Neuronal stem cell (in vitro differentiated cells): Measurements from ENCODE around the gene OR51F2.

ENCODE experiments used
- DNase-seq: peaks from one replicate; pipeline ENCODE4 v3.0.0-alpha.2; 2013; ENCODE audit warnings: low spot score
- H2AFZ ChIP-seq: one replicate; pipeline ENCODE4 v1.6.1; 2013; ENCODE audit warnings: mild to moderate bottlenecking, low read length, inconsistent platforms
- H2AK5ac ChIP-seq: 2 replicates; pipeline ENCODE4 v1.6.1; 2013; ENCODE audit warnings: low read depth, mild to moderate bottlenecking, inconsistent platforms, low read length, moderate library complexity, mixed read lengths
- H2BK120ac ChIP-seq: 2 replicates; pipeline ENCODE4 v1.6.1; 2013; ENCODE audit warnings: low read depth, mild to moderate bottlenecking, inconsistent platforms, low read length, moderate library complexity, mixed read lengths
- H2BK12ac ChIP-seq: one replicate; pipeline ENCODE4 v1.6.1; 2013; ENCODE audit warnings: low read length, inconsistent platforms
- H2BK15ac ChIP-seq: 2 replicates; pipeline ENCODE4 v1.6.1; 2013; ENCODE audit warnings: mild to moderate bottlenecking, low read length, inconsistent platforms, mixed read lengths
- H2BK5ac ChIP-seq: one replicate; pipeline ENCODE4 v1.6.1; 2013; ENCODE audit warnings: inconsistent platforms, mild to moderate bottlenecking, low read length, moderate library complexity
- H3K14ac ChIP-seq: one replicate; pipeline ENCODE4 v1.6.1; 2013; ENCODE audit warnings: low read length, inconsistent platforms
- H3K18ac ChIP-seq: 2 replicates; pipeline ENCODE4 v1.6.1; 2013; ENCODE audit warnings: low read length, inconsistent platforms
- H3K23ac ChIP-seq: 2 replicates; pipeline ENCODE4 v1.6.1; 2013; ENCODE audit warnings: low read depth, mild to moderate bottlenecking, mixed read lengths, low read length, inconsistent platforms; ENCODE audit not compliant: poor library complexity
- H3K27ac ChIP-seq: replicated peaks from 3 replicates; pipeline ENCODE4 v1.5.1; 2013; ENCODE audit warnings: low read length, inconsistent platforms
- H3K27me3 ChIP-seq, 3 experiments: 2 replicates each; pipeline ENCODE4 v1.6.1; 2013; ENCODE audit warnings: low read length in 3 of 3, mild to moderate bottlenecking in 2 of 3, inconsistent platforms in 1 of 3, low read depth in 1 of 3, mixed read lengths in 1 of 3, moderate library complexity in 1 of 3; ENCODE audit not compliant: control insufficient read depth in 3 of 3, insufficient read depth in 3 of 3
- H3K36me3 ChIP-seq, 2 donors: replicated peaks in 1 of 2; 2 replicates each; pipeline ENCODE4 v1.6.1; 2013; ENCODE audit warnings: low read length in 2 of 2; ENCODE audit not compliant: control insufficient read depth in 2 of 2, insufficient read depth in 2 of 2
- H3K4ac ChIP-seq: 2 replicates; pipeline ENCODE4 v1.6.1; 2013; ENCODE audit warnings: inconsistent platforms, mild to moderate bottlenecking, low read length, moderate library complexity
- H3K4me1 ChIP-seq, 2 donors: 1 replicate in 1 of 2; 2 replicates in 1 of 2; pipeline ENCODE4 v1.6.1; 2013; ENCODE audit warnings: low read length in 2 of 2, low read depth in 1 of 2; ENCODE audit not compliant: control insufficient read depth in 2 of 2, insufficient read depth in 1 of 2
- H3K4me2 ChIP-seq: one replicate; pipeline ENCODE4 v1.6.1; 2013; ENCODE audit warnings: mild to moderate bottlenecking, low read length, inconsistent platforms; ENCODE audit not compliant: insufficient read depth, poor library complexity, severe bottlenecking
- H3K4me3 ChIP-seq, 2 donors: 2 replicates each; pipeline ENCODE4 v1.5.1; 2013; ENCODE audit warnings: low read length in 2 of 2, mild to moderate bottlenecking in 2 of 2, inconsistent platforms in 1 of 2, moderate library complexity in 1 of 2
- H3K79me1 ChIP-seq: one replicate; pipeline ENCODE4 v1.6.1; 2013; ENCODE audit warnings: low read depth, mild to moderate bottlenecking, inconsistent platforms, low read length, moderate library complexity
- H3K9ac ChIP-seq: one replicate; pipeline ENCODE4 v1.6.1; 2013; ENCODE audit warnings: mild to moderate bottlenecking, low read depth, low read length, inconsistent platforms; ENCODE audit not compliant: poor library complexity
- H3K9me3 ChIP-seq, 2 donors: replicated peaks in 1 of 2; 2 replicates each; pipeline versions ENCODE3 to v1.6.1; 2013; ENCODE audit warnings: low read length in 2 of 2, mild to moderate bottlenecking in 2 of 2, inconsistent platforms in 1 of 2, low read depth in 1 of 2, mixed read lengths in 1 of 2, moderate library complexity in 1 of 2; ENCODE audit not compliant: control insufficient read depth in 2 of 2, insufficient read depth in 1 of 2
- H4K8ac ChIP-seq: one replicate; pipeline ENCODE4 v1.6.1; 2013; ENCODE audit warnings: low read depth, mild to moderate bottlenecking, inconsistent platforms, low read length, moderate library complexity
- H4K91ac ChIP-seq: one replicate; pipeline ENCODE4 v1.6.1; 2013; ENCODE audit warnings: low read length, low read depth, mild to moderate bottlenecking, inconsistent platforms; ENCODE audit not compliant: poor library complexity
- WGBS, 2 donors: extraction: QIAGEN DNeasy Blood & Tissue Kit; methylation state at CpG; one replicate each; pipeline ENCODE4 v1.1.7; 2013; ENCODE audit warnings: missing lambda C conversion rate in 2 of 2, mixed read lengths in 1 of 2; ENCODE audit not compliant: insufficient read length in 2 of 2, insufficient replicate concordance in 1 of 2; ENCODE audit errors: extremely low coverage in 2 of 2; 5-methylcytosine and 5-hydroxymethylcytosine counted together

The OR51F2 gene

DNA sequence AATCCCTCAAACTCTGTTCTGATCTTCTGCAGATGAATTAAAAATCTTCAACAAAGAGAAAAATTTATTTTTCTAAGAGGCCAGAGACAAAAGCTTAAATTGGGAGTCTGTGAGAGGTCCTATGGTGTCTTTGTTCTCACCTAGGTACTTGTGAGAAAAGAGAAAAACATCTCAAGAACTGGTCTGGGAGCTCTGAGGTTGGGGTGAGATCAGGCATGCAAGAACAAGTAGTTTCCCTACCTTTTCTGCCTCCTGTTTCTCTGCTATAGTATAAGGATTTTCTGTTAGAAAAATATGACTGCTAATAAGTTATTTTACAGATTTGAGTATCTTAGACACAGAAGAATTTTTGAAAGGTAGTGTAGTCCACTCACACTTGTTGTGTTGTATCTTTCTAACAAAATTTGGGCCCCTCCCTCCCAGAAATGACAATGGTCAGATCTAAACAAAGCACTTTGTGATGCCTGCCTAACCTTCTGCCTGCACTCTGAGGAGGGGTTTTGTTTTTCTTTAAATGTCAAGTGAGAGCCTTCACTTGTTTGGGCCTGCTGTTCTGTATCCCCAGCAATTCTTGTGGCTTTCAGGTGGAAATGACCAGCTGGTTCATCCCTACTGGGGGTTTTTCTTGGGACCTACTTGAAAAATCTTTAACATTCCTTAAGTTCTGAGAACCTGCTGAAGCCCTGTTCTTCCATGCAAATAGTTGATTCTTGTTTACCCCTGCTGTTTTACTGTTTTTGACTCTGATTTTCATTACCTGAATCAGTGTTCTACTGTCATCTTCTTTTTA lies 41.5 kb downstream of the OR51F2 start:
- no peak overlapping the region for H3K9ac ChIP-seq
- no peak overlapping the region for H4K91ac ChIP-seq
- H2BK120ac ChIP-seq = no peak overlapping the region
- no peak overlapping the region for H4K8ac ChIP-seq
- H2BK5ac ChIP-seq = no peak overlapping the region
- no peaks in the 10 kb centered on the region for H3K36me3 ChIP-seq
- no peak overlapping the region for H3K14ac ChIP-seq
- H3K4me3 ChIP-seq = no peak overlapping the region
- no peak overlapping the region for H2BK15ac ChIP-seq
- H3K18ac ChIP-seq = no peak overlapping the region
- no peaks in the 10 kb centered on the region for H3K27me3 ChIP-seq
- no peak overlapping the region for H2AFZ ChIP-seq
- no peaks in the 10 kb centered on the region for H3K4me1 ChIP-seq
- no peaks in the 10 kb centered on the region for H3K9me3 ChIP-seq
- no peak overlapping the region for H3K27ac ChIP-seq
- no peak overlapping the region for H3K4ac ChIP-seq
- DNase-seq = no peak
- H3K79me1 ChIP-seq = no peaks in the 10 kb centered on the region
- no peak overlapping the region for H2BK12ac ChIP-seq
- no peak overlapping the region for H3K4me2 ChIP-seq
- H3K23ac ChIP-seq = no peak overlapping the region
- no peak overlapping the region for H2AK5ac ChIP-seq

DNA sequence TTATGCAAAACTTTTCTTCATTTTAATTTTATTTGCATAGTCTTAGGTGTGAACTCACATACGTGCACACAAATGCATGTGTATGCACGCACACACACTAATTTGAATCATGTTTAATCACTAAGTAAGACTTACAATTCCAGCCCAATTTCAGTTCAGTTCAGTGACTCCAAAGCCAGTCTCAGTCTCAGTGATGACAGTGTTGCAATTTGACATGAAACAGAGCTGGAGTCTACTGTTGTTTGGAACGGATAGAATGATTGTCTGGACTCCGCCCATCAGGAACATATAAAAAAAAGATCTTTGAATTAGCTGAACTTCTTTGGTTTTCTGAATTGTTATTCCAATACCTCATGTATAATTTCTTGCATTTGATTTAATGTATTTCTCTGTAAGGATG lies 42.8 kb downstream of the OR51F2 start:
- no peak overlapping the region for H2AFZ ChIP-seq
- no peaks in the 10 kb centered on the region for H3K36me3 ChIP-seq
- DNase-seq = no peak
- no peak overlapping the region for H3K4ac ChIP-seq
- WGBS, 2 donors = no CpG with 5 or more reads among the region's 4 CpGs
- H3K9ac ChIP-seq = no peak overlapping the region
- H3K9me3 ChIP-seq = no peaks in the 10 kb centered on the region
- H3K4me2 ChIP-seq = no peak overlapping the region
- no peak overlapping the region for H3K18ac ChIP-seq
- no peak overlapping the region for H4K8ac ChIP-seq
- H2BK120ac ChIP-seq = no peak overlapping the region
- H3K27me3 ChIP-seq = no peaks in the 10 kb centered on the region
- H3K14ac ChIP-seq = no peak overlapping the region
- H2BK12ac ChIP-seq = no peak overlapping the region
- H3K23ac ChIP-seq = no peak overlapping the region
- H3K79me1 ChIP-seq = no peaks in the 10 kb centered on the region
- no peak overlapping the region for H4K91ac ChIP-seq
- H3K4me1 ChIP-seq = no peaks in the 10 kb centered on the region
- no peak overlapping the region for H2BK15ac ChIP-seq
- H2AK5ac ChIP-seq = no peak overlapping the region
- H3K4me3 ChIP-seq = no peak overlapping the region
- H2BK5ac ChIP-seq = no peak overlapping the region
- H3K27ac ChIP-seq = no peak overlapping the region

DNA sequence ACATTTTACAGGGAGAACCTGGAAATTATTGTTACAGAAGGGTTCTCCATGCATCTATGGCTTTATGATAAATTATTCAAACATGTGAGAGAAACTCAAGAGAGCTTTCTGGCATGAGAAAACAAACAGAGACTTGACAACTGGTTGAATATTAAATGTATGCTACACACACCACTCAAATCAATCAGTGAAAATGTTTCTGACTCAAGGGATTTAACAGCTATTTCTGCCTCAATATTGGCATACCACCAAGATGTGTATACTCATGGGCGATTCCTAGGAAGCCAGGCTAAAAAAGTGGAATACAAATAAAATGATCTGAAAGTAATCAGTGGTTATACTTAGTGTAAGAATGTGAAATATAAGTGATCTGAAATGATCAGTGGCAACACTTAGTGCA lies 44.7 kb downstream of the OR51F2 start:
- H3K18ac ChIP-seq = no peak overlapping the region
- WGBS, 2 donors = no CpG with 5 or more reads among the region's 1 CpG
- no peaks in the 10 kb centered on the region for H3K79me1 ChIP-seq
- H3K27ac ChIP-seq = no peak overlapping the region
- no peak overlapping the region for H3K4me3 ChIP-seq
- no peaks in the 10 kb centered on the region for H3K36me3 ChIP-seq
- no peaks in the 10 kb centered on the region for H3K27me3 ChIP-seq
- no peaks in the 10 kb centered on the region for H3K9me3 ChIP-seq
- H3K4me1 ChIP-seq = no peaks in the 10 kb centered on the region
- H3K4me2 ChIP-seq = no peak overlapping the region
- H2BK120ac ChIP-seq = no peak overlapping the region
- H2AFZ ChIP-seq = no peak overlapping the region
- H2AK5ac ChIP-seq = no peak overlapping the region
- H3K23ac ChIP-seq = no peak overlapping the region
- no peak overlapping the region for H2BK12ac ChIP-seq
- H3K9ac ChIP-seq = no peak overlapping the region
- no peak overlapping the region for H3K14ac ChIP-seq
- H2BK5ac ChIP-seq = no peak overlapping the region
- H3K4ac ChIP-seq = no peak overlapping the region
- no peak overlapping the region for H2BK15ac ChIP-seq
- no peak overlapping the region for H4K91ac ChIP-seq
- DNase-seq = no peak
- no peak overlapping the region for H4K8ac ChIP-seq
